NCI-H2227 (cell line): ENCODE data around the gene FGGY.

Experiments used
- DNase-seq: peaks from one replicate; lab custom pipeline; 2025; ENCODE audit not compliant: unreplicated experiment; lab: John Stamatoyannopoulos, UW

Gene FGGY

GRCh38 chr1:59502009-59502691, 205.3 kb downstream of the FGGY start:
- DNase-seq = peak; percentile 19

DNA sequence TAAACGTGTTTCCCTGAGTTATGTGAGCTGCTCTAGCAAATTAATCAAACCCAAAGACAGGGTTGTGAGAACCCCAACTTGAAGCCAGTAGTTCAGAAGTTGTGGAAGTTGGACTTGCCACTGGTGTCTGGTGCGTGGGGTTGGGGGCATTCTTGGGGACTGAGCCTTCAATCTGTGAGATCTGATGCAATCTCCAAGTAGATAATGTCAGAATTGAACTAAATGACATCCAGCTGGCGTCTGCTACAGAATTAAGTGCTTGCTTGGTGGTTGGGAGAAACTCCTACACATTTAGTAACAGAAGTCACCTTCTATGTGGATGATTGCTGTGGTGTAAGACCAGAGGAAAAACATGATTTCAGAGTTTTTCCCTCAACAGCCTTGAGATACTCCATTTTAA, 207.4 kb downstream of the FGGY start:
- DNase-seq = no peak

GRCh38 chr1:59505596-59506028, 208.7 kb downstream of the FGGY start:
- peak; percentile 92 for DNase-seq

DNA sequence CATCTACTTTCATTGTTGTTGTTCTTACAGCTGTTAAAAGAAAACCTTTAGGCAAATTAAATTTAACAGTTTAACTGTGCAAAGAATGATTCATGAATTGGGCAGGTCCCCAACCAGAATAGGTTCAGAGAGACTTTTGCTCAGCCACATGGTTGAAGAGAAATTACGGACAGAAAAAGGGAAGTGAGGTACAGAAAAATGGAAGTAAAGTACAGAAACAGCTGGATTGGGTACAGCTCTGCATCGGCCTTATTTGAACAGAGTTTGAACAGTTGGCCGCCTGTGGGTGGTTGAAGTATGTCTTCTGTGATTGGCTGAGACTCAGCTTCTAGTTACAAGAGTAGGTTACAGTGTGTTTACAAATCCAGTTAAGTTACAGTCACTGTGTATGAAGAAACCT, 210.1 kb downstream of the FGGY start:
- no peak for DNase-seq

GRCh38 chr1:59509341-59509875, 212.5 kb downstream of the FGGY start:
- peak; percentile 64 for DNase-seq

GRCh38 chr1:59510249-59510648, 213.4 kb downstream of the FGGY start:
- DNase-seq = no peak

- no peak for DNase-seq
These were observed 214.9 kb downstream of the FGGY start for GRCh38 chr1:59511476-59512465.

GRCh38 chr1:59512702-59513101, 215.8 kb downstream of the FGGY start:
- DNase-seq = no peak

GRCh38 chr1:59514061-59514909, 217.4 kb downstream of the FGGY start:
- no peak for DNase-seq

- DNase-seq = no peak
These were observed 220.0 kb downstream of the FGGY start for GRCh38 chr1:59516881-59517280.

DNA sequence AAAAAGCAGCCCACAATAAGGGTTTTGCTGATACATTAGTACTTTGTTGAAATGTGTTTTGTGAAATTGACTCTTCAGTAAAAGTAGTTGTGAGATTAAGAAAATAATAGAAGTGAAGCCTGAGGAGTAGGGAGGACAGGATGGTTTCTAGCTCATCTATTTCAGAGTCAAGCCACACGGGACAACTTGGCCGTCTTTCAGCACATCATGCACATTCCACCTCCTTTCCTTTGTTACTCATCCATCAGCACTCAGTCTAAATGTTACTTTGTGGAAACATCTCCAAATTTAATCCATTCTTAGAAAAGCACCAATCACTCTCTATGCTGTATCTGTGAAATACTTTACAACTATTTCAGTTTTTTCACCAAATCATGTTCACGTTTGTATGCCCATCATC, 223.3 kb downstream of the FGGY start:
- no peak for DNase-seq

DNA sequence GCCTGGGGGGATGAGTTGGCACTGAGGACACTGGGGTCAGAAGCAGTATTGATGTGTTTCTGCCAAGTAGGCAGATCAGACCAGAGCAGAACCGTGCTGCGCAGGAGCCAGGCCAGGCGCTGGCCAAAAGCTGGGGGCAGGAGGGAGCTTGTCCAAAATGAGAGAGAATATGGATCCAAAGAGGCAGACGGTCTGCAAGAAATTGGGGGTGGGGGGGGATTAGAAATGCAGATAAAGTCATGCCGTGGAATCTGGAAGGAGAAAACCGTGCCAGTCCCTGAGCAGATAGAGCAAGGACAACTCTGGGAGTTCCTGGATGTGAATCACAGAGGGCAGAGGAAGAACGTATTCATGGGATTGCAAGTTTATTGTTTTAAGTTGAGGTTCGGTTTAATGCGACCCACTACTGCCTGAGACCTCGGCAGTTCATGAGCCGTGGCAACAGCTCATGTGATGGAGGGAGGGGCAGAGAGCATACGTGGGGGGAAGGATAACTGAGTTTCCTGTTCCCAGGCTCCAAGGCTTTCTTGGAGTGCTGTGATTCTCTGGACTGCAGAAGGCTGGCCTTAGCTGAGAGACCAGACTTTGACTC, 224.0 kb downstream of the FGGY start:
- no peak for DNase-seq

GRCh38 chr1:59521456-59521855, 224.6 kb downstream of the FGGY start:
- DNase-seq = no peak

- no peak for DNase-seq
These were observed 226.1 kb downstream of the FGGY start for GRCh38 chr1:59522925-59523505.

GRCh38 chr1:59523745-59524450, 227.0 kb downstream of the FGGY start:
- DNase-seq = no peak

DNA sequence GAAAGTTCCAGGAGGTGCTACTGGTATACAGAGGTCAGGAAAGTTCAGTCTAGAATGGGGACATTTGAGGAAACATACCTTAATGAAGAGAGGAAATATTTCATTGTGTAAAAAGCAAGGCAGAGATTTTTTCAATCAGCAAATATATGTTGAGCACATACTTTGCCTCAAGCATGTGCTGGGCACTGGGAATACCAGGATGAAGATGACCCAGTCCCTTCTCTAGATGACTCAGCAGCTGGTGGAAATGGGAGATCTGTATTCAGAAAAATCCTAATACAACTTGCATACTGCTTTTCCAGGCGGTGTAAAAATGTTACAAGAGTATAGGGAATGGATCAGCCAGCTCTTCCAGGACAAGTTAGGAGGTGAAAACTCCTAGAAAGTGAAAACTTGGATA, 229.3 kb downstream of the FGGY start:
- no peak for DNase-seq

GRCh38 chr1:59528471-59528870, 231.6 kb downstream of the FGGY start:
- DNase-seq = no peak

GRCh38 chr1:59528900-59529299, 232.0 kb downstream of the FGGY start:
- no peak for DNase-seq

DNA sequence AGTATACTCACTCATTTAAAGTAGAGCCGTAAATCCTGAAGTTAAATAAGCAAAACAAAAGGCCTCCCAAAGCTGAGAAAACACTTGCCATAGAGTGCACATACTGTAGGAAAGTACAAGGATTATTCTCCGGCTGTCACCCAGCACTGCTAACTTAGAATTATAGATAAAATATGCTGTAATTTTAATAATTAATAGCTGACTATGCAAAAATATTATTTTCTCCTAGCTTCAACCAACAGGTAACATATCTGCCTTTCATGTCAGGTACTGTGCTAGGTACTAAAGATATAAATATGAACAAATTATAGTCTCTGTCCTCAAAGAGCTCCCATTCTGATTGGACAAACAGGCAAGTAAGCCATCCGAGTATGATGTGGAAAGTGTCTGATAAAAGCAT, 233.2 kb downstream of the FGGY start:
- no peak for DNase-seq

- no peak for DNase-seq
These were observed 235.2 kb downstream of the FGGY start for GRCh38 chr1:59532102-59532501.
